22Rv1 (cell line): ENCODE results near the gene RRAD.

Experiments used
- H3K27ac ChIP-seq: fragments of 450-650 bp; 2 replicates; pipeline ENCODE4 v1.5.1; 2017
- ZFX ChIP-seq: fragments of 450-650 bp; IDR thresholded peaks from 2 replicates; pipeline ENCODE4 v1.6.1; 2017; ENCODE audit warnings: antibody characterized with exemption, borderline replicate concordance
- TF ChIP-seq, protein P1 (sequence below): fragments of 450-650 bp; IDR thresholded peaks from 2 replicates; pipeline ENCODE4 v1.5.1; 2017; ENCODE audit warnings: mild to moderate bottlenecking

RRAD gene

DNA sequence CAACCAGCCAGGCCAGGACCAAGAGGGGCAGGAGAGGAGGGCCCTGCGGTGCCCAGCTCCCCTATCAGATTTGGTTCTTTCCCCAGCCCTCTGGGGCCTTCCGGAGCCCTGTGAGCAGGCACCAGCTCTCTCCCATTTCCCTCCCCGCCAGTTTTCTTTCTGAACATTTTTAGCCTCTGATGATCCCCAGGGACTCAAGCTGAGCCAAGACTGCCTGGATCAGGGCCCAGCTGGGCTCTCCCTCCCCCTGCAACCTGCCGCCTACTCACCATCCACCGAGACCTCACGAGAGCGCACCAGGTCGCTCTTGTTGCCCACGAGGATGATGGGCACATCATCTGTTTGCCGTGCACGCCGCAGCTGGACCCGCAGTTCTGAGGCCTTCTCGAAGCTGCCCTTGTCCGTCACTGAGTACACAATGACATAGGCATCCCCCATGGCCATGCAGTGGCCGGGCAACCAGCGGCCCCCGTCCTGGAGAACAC is 2.0 kb downstream of the RRAD start:
- no peak overlapping the region for H3K27ac ChIP-seq
- no peak for TF ChIP-seq ZFX
- TF ChIP-seq, protein P1, sequence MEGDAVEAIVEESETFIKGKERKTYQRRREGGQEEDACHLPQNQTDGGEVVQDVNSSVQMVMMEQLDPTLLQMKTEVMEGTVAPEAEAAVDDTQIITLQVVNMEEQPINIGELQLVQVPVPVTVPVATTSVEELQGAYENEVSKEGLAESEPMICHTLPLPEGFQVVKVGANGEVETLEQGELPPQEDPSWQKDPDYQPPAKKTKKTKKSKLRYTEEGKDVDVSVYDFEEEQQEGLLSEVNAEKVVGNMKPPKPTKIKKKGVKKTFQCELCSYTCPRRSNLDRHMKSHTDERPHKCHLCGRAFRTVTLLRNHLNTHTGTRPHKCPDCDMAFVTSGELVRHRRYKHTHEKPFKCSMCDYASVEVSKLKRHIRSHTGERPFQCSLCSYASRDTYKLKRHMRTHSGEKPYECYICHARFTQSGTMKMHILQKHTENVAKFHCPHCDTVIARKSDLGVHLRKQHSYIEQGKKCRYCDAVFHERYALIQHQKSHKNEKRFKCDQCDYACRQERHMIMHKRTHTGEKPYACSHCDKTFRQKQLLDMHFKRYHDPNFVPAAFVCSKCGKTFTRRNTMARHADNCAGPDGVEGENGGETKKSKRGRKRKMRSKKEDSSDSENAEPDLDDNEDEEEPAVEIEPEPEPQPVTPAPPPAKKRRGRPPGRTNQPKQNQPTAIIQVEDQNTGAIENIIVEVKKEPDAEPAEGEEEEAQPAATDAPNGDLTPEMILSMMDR = no peak

GRCh38 chr16:66921729-66922450 is 3.4 kb downstream of the RRAD start:
- no peak overlapping the region for H3K27ac ChIP-seq
- no peak for TF ChIP-seq ZFX
- TF ChIP-seq, protein P1 = no peak

- no peak for TF ChIP-seq ZFX
- TF ChIP-seq, protein P1 = no peak
- no peak overlapping the region for H3K27ac ChIP-seq
Observed at GRCh38 chr16:66920924-66921680, 4.2 kb downstream of the RRAD start.

DNA sequence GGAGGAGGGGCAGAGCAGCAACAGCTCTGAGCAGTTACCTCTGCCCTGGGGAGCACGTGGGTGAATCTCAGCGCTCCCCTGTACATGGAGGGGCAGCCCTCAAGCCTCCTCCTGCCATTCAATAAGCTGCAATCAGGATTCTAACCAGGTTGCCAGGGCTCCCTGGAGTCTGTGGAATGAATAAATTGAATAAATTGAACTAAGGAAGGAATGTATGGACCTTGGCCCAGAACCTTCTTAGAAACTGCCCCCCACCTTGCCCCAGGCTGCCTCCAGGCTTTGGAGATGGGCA is 5.1 kb downstream of the RRAD start:
- H3K27ac ChIP-seq = no peak overlapping the region
- no peak for TF ChIP-seq ZFX
- TF ChIP-seq, protein P1 = no peak

- no peak overlapping the region for H3K27ac ChIP-seq
- TF ChIP-seq ZFX = no peak
- TF ChIP-seq, protein P1 = no peak
Observed at GRCh38 chr16:66919569-66920298, 5.6 kb downstream of the RRAD start.

DNA sequence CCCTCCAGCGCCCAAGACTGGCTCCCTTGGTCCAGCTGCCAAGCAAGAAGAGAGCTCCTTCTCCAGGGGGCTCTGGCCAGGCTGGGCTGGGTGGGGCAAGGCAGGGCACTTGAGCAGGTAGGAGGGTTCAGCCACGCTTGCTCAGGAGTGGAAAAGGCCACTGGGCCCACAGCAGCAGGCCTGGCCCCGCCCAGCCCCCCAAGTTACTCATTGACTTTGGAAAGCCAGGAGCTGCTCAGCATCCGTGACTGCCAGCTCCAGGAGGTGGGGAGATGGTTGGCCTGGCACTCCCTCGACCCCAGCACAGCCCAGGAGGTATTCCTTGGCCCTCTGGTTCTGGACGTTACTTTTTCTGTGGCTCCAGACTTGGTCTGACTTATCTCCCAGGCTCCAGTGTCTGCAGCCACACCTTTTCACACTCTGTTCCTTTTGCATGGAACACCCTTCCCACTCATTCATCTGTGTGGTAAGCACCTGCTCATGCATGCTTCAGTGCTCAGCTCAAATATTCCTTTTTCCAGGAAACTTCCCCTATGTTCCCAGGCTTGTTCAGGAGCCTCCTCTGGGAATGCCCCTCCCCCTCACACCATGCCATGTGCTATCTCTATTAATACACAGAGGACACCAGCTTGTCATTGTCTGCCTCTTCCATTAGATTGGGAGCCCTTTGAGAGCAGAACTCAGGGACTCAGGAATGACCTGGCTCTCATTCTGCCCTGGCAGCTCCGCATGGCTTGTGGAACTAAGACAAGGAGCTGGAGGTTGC is 6.3 kb downstream of the RRAD start, which contains the start of gene CDH16:
CDH16 (minus strand) TSS at position 83 of the 766 bp plus-strand sequence. CDS start 820 bp downstream, outside the sequence.
- no peak for TF ChIP-seq ZFX
- TF ChIP-seq, protein P1 = no peak
- H3K27ac ChIP-seq = no peak within 1 kb of the TSS
